ENCODE results near the gene HGFAC.

Gene HGFAC

GRCh38 chr4:3464349-3464905 lies 22.7 kb downstream of the HGFAC start:
- no peak for DNase-seq

- no peak for DNase-seq
These were observed 23.3 kb downstream of the HGFAC start for GRCh38 chr4:3464911-3465697.

GRCh38 chr4:3465698-3466671 lies 24.2 kb downstream of the HGFAC start:
- no peak for DNase-seq

GRCh38 chr4:3466691-3467600 lies 25.2 kb downstream of the HGFAC start:
- no peak for DNase-seq

- DNase-seq: no peak
These were observed 25.8 kb downstream of the HGFAC start for GRCh38 chr4:3467601-3468031.

- DNase-seq: no peak
These were observed 26.4 kb downstream of the HGFAC start for GRCh38 chr4:3468154-3468553.

GRCh38 chr4:3468804-3469203 lies 27.0 kb downstream of the HGFAC start:
- no peak for DNase-seq

GRCh38 chr4:3469386-3470243 lies 27.8 kb downstream of the HGFAC start:
- DNase-seq: no peak

GRCh38 chr4:3470244-3471097 lies 28.7 kb downstream of the HGFAC start:
- no peak for DNase-seq

- DNase-seq: no peak
These were observed 29.5 kb downstream of the HGFAC start for GRCh38 chr4:3471098-3471760.

GRCh38 chr4:3471886-3472285 lies 30.1 kb downstream of the HGFAC start:
- DNase-seq: no peak

GRCh38 chr4:3472411-3473141 lies 30.8 kb downstream of the HGFAC start:
- DNase-seq: no peak

- DNase-seq: no peak
These were observed 31.6 kb downstream of the HGFAC start for GRCh38 chr4:3473181-3473950.

- no peak for DNase-seq
These were observed 32.4 kb downstream of the HGFAC start for GRCh38 chr4:3473996-3474765.

GRCh38 chr4:3475041-3475712 lies 33.4 kb downstream of the HGFAC start:
- DNase-seq: no peak

GRCh38 chr4:3475713-3476260 lies 34.0 kb downstream of the HGFAC start:
- no peak for DNase-seq

- DNase-seq: no peak
These were observed 34.6 kb downstream of the HGFAC start for GRCh38 chr4:3476341-3476747.
